B cell (primary cell): ENCODE data around the gene PPP2R2D. TPM values are rescaled to one million over a fixed set of nuclear protein-coding genes. Genes with fewer than 3 reads are reported as not detected.

ENCODE experiments used
- ATAC-seq: fragments of 200-7000 bp; cut with Tn5 transposase; one replicate; pipeline ENCODE4 v1.10.0; 2021; ENCODE audit warnings: low read depth, mild to moderate bottlenecking, moderate number of reproducible peaks, moderate library complexity
- CTCF ChIA-PET: fragments of 350-600 bp; sonication (Branson Sonifier 250); formaldehyde crosslinking; loops from one replicate; lab custom pipeline; 2021; ENCODE audit warnings: antibody characterized with exemption, inconsistent platforms; lab: Charles Lee
- POLR2A ChIA-PET: fragments of 350-600 bp; sonication (Branson Sonifier 250); formaldehyde crosslinking; loops from one replicate; lab custom pipeline; 2021; ENCODE audit warnings: antibody characterized with exemption; lab: Charles Lee
- DNase-seq: peaks from one replicate; pipeline ENCODE4 v3.0.0; 2013
- H2AFZ ChIP-seq: 2 replicates; pipeline ENCODE4 v1.6.1; 2012; ENCODE audit warnings: mild to moderate bottlenecking, low read depth, low read length; ENCODE audit not compliant: insufficient read depth, poor library complexity, severe bottlenecking
- H3K27ac ChIP-seq, 2 donors: 1 replicate in 1 of 2; 2 replicates in 1 of 2; pipeline ENCODE4 v1.5.1; 2012 to 2013; ENCODE audit warnings: low read length in 2 of 2, mild to moderate bottlenecking in 2 of 2, moderate library complexity in 1 of 2
- H3K27me3 ChIP-seq, 4 experiments: fragments of 200-600 bp in 1 of 4; sonication (generic) in 1 of 4; replicated peaks in 1 of 4; 1 replicate in 2 of 4; 2 replicates in 2 of 4; pipeline versions ENCODE4 v1.6.1 to v1.7.0; 2013 to 2016; ENCODE audit warnings: low read length in 3 of 4, mild to moderate bottlenecking in 2 of 4, mixed read lengths in 1 of 4, moderate library complexity in 1 of 4; ENCODE audit not compliant: insufficient read depth in 4 of 4, control insufficient read depth in 3 of 4; ENCODE audit errors: control extremely low read depth in 1 of 4
- H3K36me3 ChIP-seq, 2 experiments: replicated peaks in 1 of 2; 1 replicate in 1 of 2; 2 replicates in 1 of 2; pipeline versions ENCODE4 v1.6.1 to v1.7.1; 2013; ENCODE audit warnings: low read length in 1 of 2; ENCODE audit not compliant: insufficient read depth in 2 of 2, control insufficient read depth in 1 of 2; ENCODE audit errors: control extremely low read depth in 1 of 2, extremely low read depth in 1 of 2
- H3K4me1 ChIP-seq, 2 donors: fragments of 200-600 bp in 1 of 2; sonication (generic) in 1 of 2; 1 replicate in 1 of 2; 2 replicates in 1 of 2; pipeline versions ENCODE4 v1.5.1 to v1.6.1; 2013 to 2017; ENCODE audit warnings: low read length in 2 of 2; ENCODE audit not compliant: control insufficient read depth in 2 of 2, insufficient read depth in 2 of 2
- H3K4me2 ChIP-seq: replicated peaks from 2 replicates; pipeline ENCODE3; 2012; ENCODE audit warnings: mild to moderate bottlenecking, low read depth, low read length; ENCODE audit not compliant: poor library complexity, severe bottlenecking
- H3K4me3 ChIP-seq, 5 experiments: fragments of 200-600 bp in 1 of 5; sonication (generic) in 1 of 5; 1 replicate in 3 of 5; 2 replicates in 2 of 5; pipeline versions ENCODE4 v1.5.1 to v1.7.0; 2011 to 2016; ENCODE audit warnings: low read length in 4 of 5, mild to moderate bottlenecking in 4 of 5, low read depth in 2 of 5, control low read depth in 1 of 5, moderate library complexity in 1 of 5; ENCODE audit not compliant: insufficient read depth in 1 of 5; ENCODE audit errors: control extremely low read depth in 1 of 5, extremely low read depth in 1 of 5
- H3K79me2 ChIP-seq: fragments of 200-600 bp; sonication (generic); one replicate; pipeline ENCODE4 v1.6.0; 2016; ENCODE audit warnings: low read length; ENCODE audit not compliant: control insufficient read depth, insufficient read depth
- H3K9ac ChIP-seq: fragments of 200-600 bp; sonication (generic); 2 replicates; pipeline ENCODE4 v1.6.1; 2017; ENCODE audit warnings: mild to moderate bottlenecking, low read length, moderate library complexity
- H3K9me3 ChIP-seq, 3 donors: one replicate each; pipeline versions ENCODE4 v1.6.1 to v1.7.1; 2013; ENCODE audit warnings: low read length in 2 of 3; ENCODE audit not compliant: control insufficient read depth in 2 of 3, insufficient read depth in 1 of 3; ENCODE audit errors: control extremely low read depth in 1 of 3
- H4K20me1 ChIP-seq: 2 replicates; pipeline ENCODE4 v1.6.0; 2012; ENCODE audit warnings: mild to moderate bottlenecking, low read length; ENCODE audit not compliant: insufficient read depth, control insufficient read depth, poor library complexity, severe bottlenecking
- H3K27ac Mint-ChIP-seq: one replicate; pipeline ENCODE4 v1.8.0; 2021; ENCODE audit warnings: mixed read lengths
- H3K27me3 Mint-ChIP-seq: one replicate; pipeline ENCODE4 v1.8.0; 2021; ENCODE audit warnings: mixed read lengths
- H3K4me1 Mint-ChIP-seq: one replicate; pipeline ENCODE4 v1.8.0; 2021; ENCODE audit warnings: mixed read lengths
- H3K4me3 Mint-ChIP-seq: one replicate; pipeline ENCODE4 v1.8.0; 2021; ENCODE audit warnings: mixed read lengths
- H3K9me3 Mint-ChIP-seq: one replicate; pipeline ENCODE4 v1.8.0; 2022; ENCODE audit warnings: mixed read lengths; ENCODE audit not compliant: insufficient read depth
- CTCF ChIP-seq: fragments of 200-600 bp; IDR thresholded peaks from one replicate; pipeline ENCODE4 v1.8.0; 2022; ENCODE audit warnings: antibody characterized with exemption, mild to moderate bottlenecking
- EZH2 ChIP-seq: IDR thresholded peaks from 2 replicates; pipeline ENCODE4 v1.6.1; 2012; ENCODE audit warnings: borderline replicate concordance, low read depth, mild to moderate bottlenecking, moderate library complexity, low read length; ENCODE audit not compliant: insufficient read depth, poor library complexity, severe bottlenecking
- WGBS: methylation state at CpG from one replicate; pipeline ENCODE4 v1.1.5; 2013; ENCODE audit warnings: missing lambda C conversion rate; ENCODE audit not compliant: insufficient coverage; 5-methylcytosine and 5-hydroxymethylcytosine counted together
- intact Hi-C: fragments of 100-400 bp; cut with micrococcal nuclease; formaldehyde crosslinking; loops from one replicate; pipeline ENCODE4 v1.10.0; 2022
- polyA plus RNA-seq: library from polyadenylated mRNA; depleted of rRNA; stranded (reverse); fragments of >200 nt; gene quantifications from 2 replicates; pipeline ENCODE4 v1.2.3, GENCODE V29; 2012
- total RNA-seq, 2 donors: library from RNA; stranded (reverse); fragments of 120-200 nt in 1 of 2; gene quantifications; 1 replicate in 1 of 2; 2 replicates in 1 of 2; pipeline versions ENCODE4 v1.2.3 to v1.2.4, GENCODE V29; 2013 to 2022

The PPP2R2D gene
- total and polyA plus RNA-seq, 2 donors (not counting 1 experiment from before 2014, with no cell fraction given): 25.8 to 45.6 TPM

DNA sequence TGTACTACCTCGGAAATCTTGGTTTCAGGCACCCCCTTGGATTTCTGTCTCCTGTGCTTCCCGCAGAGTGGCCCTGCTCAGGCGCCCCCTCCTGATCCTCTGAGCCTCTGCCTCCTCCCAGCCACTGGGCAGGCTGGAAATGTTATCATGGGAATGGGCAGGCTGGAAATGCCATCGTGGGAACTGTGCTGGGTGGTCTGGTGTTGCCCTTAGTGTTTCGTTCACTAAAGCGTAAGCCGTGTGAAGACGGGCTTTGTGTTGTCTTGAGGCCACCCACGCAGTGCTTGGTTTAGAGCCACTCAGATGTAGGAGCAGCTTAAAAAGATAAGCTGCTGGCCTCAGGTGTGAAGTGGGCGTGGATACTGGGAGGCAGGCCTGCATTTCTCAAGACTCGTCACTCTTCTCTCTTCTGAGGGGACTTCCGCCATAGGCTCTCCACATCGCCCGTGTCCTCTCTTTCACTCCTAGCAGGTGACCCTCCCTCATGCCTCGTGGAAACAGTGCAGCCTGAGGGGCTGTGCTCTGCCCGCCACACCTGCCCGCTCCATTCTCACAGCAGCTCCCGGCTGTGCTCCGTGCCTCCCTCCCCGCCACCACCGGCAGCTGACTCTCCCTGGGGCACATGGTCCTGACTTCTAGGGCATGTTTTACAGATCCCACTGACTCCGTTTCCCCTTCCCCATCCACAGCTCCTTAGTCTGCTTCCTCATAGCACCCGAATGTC, 28.5 kb downstream of the PPP2R2D start:
- ATAC-seq: no peak
- peaks cover 64% of the 10 kb centered on the region for H3K4me1 Mint-ChIP-seq
- H3K4me1 ChIP-seq: peaks cover 19 to 24% of the 10 kb centered on the region in 2 donors
- WGBS: 94% methylated on average over 23 of the region's 23 CpGs
- no peak overlapping the region for H3K9ac ChIP-seq
- intact Hi-C loops: no loop called here
- H3K4me3 Mint-ChIP-seq: peak overlapping the region; percentile 77
- H3K27ac Mint-ChIP-seq: no peak overlapping the region
- no peak for DNase-seq
- peaks cover 0 to 5% of the 10 kb centered on the region in 2 experiments for H3K36me3 ChIP-seq
- H3K4me2 ChIP-seq: peak overlapping the region; percentile 54
- H2AFZ ChIP-seq: no peak overlapping the region
- no peak for TF ChIP-seq CTCF
- no peak for TF ChIP-seq EZH2
- peaks cover 4% of the 10 kb centered on the region for H3K9me3 Mint-ChIP-seq
- POLR2A ChIA-PET: no interaction called here
- no peaks in the 10 kb centered on the region for H3K27me3 ChIP-seq
- peaks cover 0 to 15% (median 10%) of the 10 kb centered on the region in 3 donors for H3K9me3 ChIP-seq
- H3K4me3 ChIP-seq: no peak overlapping the region
- CTCF ChIA-PET: no interaction called here
- H3K27ac ChIP-seq: peak overlapping the region in 1 of 2 donors; percentile 67
- H3K79me2 ChIP-seq: peaks cover 92% of the 10 kb centered on the region
- no peaks in the 10 kb centered on the region for H3K27me3 Mint-ChIP-seq
- H4K20me1 ChIP-seq: peaks cover 98% of the 10 kb centered on the region

DNA sequence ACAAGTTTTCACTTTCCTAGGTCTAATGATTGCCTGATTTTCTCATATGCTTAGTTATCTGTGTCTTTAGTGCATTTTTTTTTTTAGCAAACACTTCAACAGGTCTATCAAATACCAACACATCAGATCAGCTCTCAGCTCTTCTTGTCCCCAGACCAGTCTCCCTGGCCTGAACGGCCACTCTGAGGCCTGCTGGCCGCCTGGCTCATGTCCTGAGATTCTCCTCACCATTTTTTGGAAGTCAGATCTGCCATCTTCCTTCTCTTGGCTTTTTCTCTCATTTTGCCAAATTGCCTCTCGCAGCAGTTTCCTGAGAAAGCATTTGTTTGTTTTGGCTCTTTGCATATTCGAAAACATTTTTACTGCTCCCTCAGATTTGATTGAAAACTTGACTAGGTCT, 29.3 kb downstream of the PPP2R2D start:
- H3K27ac ChIP-seq: no peak overlapping the region
- peaks cover 97% of the 10 kb centered on the region for H4K20me1 ChIP-seq
- H3K36me3 ChIP-seq: peaks cover 0 to 13% of the 10 kb centered on the region in 2 experiments
- Mint-ChIP-seq H3K27me3 (no peaks in the 10 kb centered on the region), H3K9me3 (peaks cover 1% of the 10 kb centered on the region), H3K4me3 (no peak overlapping the region), H3K27ac (peak overlapping the region; percentile 2), H3K4me1 (peaks cover 60% of the 10 kb centered on the region)
- peaks cover 19 to 24% of the 10 kb centered on the region in 2 donors for H3K4me1 ChIP-seq
- CTCF ChIA-PET: no interaction called here
- TF ChIP-seq CTCF (no peak), EZH2 (no peak)
- 97% methylated on average over 2 of the region's 4 CpGs for WGBS
- intact Hi-C loops: no loop called here
- no peaks in the 10 kb centered on the region for H3K27me3 ChIP-seq
- no peak overlapping the region for H3K4me2 ChIP-seq
- ATAC-seq (no peak), DNase-seq (no peak)
- H2AFZ ChIP-seq: no peak overlapping the region
- no peak overlapping the region for H3K9ac ChIP-seq
- H3K4me3 ChIP-seq: no peak overlapping the region
- H3K79me2 ChIP-seq: peaks cover 92% of the 10 kb centered on the region
- peaks cover 0 to 15% (median 6%) of the 10 kb centered on the region in 3 donors for H3K9me3 ChIP-seq
- POLR2A ChIA-PET: no interaction called here
